Measurements from ENCODE around the gene GINS1. TPM values are rescaled to one million over a fixed set of nuclear protein-coding genes. Genes with fewer than 3 reads are reported as not detected.
"Not testable (repeated sequence)": the region's sequence is repeated elsewhere in the genome, so short reads cannot be mapped to it uniquely, and the experiment has no call there.

GINS1 gene
- total RNA-seq, 1 donor from 2014 or later: 0.94 TPM

DNA sequence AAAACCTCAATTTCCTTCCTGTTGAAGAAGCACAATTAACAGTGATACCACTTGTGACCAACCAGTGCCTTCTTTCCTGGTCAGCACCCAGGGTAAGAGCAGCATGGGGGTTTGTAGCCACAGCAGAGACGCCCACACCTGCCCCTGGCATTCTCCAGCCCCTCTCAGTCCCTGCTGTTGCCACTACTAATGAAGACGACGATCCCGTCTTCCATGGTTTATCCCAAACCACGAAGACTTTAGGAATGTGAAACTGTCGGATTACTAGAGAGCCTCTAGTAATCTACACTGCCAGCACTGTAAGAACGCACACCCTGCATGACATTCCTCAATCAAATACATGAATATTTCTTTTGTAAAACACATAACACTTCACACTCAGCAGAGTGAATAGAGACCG lies 60.0 kb downstream of the GINS1 start:
- no peak for DNase-seq
- intact Hi-C loops (cut with micrococcal nuclease): no loop called here
- no peak for ATAC-seq

DNA sequence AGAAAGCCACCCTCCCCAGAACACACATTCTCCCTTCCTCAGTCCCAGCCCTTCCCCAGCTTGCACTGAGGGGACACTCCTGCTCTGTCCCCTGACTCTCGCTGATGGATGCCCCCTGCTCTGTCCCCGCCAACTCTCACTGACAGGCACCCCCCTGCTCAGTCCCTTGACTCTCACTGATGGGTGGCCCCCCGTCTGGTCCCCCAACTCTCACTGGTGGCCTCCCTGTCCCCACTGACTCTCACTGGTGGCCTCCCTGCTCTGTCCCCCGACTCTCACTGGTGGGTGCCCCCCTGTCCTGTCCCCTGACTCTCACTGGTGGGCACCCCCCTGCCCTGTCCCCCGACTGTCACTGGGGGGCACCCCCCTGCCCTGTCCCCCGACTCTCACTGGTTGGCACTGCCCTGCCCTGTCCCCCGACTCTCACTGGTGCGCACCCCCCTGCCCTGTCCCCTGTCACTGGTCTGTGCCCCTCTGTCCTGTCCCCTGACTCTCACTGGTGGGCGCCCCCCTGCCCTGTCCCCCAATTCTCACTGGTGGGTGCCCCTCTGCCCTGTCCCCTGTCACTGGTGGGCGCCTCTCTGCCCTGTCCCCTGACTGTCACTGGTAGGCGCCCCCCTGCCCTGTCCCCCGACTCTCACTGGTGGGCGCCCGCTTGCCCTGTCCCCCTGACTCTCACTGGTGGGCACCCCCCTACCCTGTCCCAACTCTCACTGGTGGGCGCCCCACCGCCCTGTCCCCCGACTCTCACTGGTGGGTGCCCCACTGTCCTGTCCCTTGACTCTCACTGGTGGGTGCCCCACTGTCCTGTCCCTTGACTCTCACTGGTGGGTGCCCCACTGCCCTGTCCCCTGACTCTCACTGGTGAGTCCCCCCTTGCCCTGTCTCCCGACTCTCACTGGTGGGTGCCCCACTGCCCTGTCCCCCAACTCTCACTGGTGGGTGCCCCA lies 60.9 kb downstream of the GINS1 start:
- intact Hi-C loops (cut with micrococcal nuclease): no loop called here
- DNase-seq (no peak), ATAC-seq (no peak)

DNA sequence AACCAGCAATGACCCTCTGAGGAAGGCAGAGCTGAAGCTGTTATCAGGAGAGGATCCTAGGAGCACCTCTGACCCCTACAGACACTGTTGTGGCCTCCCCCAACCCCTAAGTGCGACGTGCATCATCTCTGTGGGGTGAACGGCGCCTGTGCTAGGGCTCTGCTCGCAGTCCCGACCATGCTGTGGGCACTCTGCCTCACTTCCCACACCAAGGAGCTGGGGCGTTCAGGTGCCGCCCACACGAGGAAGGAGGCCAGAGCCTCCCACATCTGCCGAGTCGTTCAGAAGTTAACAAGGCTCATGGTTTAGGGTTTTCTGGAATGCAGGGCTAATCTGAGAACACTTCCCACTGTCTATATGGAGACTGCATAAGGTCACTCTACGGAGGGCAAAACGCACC lies 62.1 kb downstream of the GINS1 start:
- intact Hi-C loops (cut with micrococcal nuclease): no loop called here
- DNase-seq (no peak), ATAC-seq (no peak)

DNA sequence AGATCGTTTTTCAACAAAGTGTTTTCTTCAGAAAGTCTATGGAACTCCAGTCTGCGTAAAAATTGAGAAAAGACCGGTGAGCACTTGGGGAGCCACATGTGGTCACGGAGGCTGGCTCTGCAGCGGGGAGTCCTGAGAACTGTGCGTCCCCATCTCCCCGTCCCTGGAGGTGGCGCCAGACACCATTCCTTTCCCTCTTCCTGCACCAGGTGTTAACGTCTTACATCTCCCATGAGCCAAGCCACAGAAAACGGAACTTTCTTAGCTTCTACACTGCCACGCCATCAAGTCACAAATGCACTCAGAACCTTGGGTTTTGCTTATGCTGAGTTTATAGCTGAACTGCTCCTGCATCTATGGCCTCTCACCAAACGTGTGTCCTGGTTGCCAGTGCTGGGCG lies 62.6 kb downstream of the GINS1 start:
- ATAC-seq: no peak
- intact Hi-C loops (cut with micrococcal nuclease): no loop called here
- no peak for DNase-seq

DNA sequence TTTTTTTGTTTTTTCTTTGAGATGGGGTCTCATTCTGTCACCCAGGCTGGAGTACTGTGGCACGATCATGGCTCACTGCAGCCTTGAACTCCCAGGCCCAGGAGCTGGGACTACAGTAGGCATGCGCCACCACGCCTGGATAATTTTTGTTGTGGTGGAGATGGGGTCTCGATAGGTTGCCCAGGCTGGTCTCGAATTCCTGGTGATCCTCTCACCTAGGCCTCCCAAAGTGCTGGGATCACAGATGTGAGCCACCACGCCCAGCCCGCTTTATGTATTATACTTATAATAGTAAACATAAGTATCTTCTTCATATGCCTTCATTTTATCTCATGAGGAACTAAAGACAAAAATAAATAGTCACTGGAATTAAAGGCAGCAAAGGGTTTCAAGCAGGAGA lies 63.5 kb downstream of the GINS1 start:
- intact Hi-C loops (cut with micrococcal nuclease): no loop called here
- DNase-seq (no peak), ATAC-seq (no peak)

DNA sequence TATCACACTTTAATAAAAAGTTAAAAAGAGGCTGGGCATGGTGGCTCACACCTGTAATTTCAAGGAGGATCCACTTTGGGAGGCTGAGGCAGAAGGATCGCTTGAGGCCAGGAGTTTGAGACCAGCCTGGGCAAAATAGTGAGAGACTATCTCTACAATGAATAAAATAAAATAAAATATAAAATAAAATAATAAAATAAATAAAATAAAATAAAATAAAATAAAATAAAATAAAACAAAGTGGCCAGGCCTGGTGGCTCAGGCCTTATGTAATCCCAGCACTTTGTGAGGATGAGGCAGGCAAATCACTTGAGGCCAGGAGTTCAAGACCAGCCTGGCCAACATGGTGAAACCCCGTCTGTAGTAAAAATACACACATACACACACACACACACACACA lies 65.8 kb downstream of the GINS1 start:
- ATAC-seq; intact Hi-C loops (cut with micrococcal nuclease); DNase-seq: not testable (repeated sequence)

DNA sequence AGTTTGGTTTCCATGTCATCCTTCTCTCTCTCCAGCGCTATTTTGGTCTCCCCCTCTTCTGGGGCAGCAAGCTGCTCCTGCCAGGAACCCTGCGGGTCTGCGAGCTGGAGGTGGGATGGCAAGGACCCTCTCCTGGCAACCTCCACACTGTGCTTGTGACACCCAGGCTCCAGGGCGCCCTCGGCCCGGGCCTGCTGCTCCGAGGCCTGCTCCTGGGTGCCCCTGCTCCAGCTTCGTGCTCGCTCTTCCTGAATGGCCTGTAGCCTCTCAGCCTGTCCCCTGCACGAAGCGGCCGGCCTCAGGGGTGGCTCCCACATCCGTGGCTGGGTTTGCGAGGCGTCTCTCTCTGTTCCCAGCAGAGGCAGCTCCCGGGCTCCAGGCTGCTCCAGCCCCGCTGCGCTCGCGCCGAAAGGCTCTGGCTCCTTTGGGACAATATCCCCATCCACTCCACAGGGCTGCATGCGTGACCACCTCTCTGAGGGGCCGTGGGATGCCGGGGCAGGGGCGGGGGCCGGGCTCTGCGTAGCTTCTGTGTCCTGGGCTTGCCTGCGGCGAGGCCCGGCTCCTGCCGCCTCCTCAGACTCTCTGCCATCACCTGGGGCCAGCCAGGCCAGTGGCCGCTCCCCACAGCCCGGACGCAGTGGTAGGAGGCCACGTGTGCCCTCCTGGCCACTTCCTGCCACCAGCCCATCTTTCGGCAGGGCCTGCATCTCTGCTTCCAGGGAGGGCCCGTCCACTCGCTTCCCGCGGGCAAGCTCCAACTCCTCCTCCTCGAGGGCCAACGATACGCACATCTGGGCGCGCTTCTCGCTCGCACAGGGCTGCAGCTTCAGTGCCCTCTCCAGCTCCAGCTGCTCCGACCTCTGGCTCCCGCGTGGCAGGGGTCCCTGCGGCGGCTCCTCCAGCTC lies 68.9 kb downstream of the GINS1 start:
- ATAC-seq: no peak
- intact Hi-C loops (cut with micrococcal nuclease): no loop called here
- DNase-seq: no peak

DNA sequence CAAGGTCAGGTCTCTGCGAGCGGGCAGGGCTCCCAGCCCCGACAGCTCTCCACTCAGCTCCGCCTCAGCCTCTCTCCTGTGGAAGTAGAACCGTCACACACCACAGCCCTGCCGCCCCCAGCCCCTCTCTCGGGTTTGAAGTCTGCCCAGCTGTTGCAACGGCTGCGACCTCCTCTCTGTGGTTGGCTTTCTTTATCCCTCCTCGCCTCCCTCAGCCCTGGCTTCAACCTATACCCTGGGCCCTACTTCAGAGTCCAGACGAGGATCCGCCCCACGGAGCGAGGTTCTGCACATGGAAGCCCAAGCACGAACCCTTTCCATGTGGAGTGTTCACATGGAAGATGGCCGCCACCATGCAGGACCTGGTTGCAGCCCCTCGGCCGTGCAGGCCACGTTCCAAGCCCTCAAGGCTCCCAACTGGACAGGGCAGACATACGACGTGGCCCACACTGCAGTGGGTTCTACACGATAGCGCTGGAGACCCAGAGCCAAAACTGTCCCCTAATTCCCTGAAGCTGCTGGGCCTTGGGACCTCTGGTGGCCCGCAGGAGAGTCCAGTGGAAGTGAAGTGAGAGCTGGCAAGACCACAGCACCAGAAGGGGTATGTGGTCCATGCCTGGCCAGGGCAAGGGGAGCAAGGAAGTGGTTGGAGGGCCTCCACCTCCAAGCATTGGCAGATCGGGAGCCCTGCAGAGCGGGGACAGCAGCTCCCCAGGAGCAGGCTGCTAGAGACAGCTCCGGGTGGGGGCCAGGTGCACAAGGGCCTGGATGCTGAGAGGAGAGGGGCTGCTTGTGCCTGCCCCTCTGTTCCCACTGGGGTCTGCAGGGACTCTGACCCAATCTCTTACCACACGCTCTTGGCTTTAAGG lies 69.8 kb downstream of the GINS1 start:
- intact Hi-C loops (cut with micrococcal nuclease): no loop called here
- DNase-seq: no peak
- ATAC-seq: no peak

DNA sequence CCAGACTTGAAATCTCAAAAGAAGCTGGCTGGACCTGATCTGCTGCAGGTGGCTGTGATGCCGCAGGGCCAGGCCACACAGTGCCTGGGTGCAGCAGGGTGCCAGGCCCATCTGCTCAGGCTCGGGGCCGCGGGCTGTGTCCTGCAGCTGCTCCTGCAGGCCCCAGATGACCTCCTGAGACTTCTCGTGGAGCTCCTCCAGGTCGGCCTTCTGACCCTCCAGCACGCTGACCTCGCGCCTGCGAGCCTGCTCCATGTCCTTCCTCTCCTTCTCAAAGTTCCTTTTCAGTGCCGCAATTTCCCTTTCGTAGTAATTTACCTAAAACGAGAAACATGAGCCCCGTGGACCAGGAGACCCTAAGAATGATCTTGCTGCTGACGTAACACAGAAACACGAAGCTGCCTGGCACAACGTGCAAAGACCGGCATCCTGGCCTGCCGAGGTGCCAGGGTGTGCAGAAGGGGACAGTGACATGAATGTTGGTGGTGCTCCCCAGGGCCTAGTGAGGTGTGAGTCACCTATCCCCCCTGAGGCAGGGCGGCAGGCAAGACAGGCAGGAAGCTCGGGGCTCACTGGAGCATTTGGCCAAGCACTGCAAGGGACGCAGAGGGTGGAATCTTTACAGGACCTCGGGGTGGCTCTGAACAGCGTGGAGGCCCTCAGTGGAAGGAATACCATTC lies 71.6 kb downstream of the GINS1 start:
- ATAC-seq: no peak
- DNase-seq: no peak
- intact Hi-C loops (cut with micrococcal nuclease): no loop called here

DNA sequence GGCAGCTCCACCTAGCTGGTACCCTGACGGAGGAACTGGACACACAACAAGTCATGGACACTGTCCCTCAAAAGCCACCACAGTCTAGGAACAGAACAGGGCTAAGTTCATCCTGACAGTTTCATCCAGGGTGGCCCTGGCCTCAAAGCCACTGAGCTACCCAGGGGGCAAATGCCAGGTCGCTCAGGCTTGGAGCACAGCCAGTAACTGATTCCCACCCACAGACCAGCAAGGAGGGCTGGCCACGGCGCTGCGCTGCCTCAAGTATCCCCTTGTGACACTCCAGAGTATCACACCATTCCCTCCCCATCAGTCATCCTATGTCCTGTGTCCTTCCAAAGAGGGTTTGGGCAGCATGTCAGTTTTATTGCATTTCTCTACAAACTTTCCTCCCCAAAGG lies 72.2 kb downstream of the GINS1 start:
- intact Hi-C loops (cut with micrococcal nuclease): no loop called here
- ATAC-seq: no peak
- no peak for DNase-seq

DNA sequence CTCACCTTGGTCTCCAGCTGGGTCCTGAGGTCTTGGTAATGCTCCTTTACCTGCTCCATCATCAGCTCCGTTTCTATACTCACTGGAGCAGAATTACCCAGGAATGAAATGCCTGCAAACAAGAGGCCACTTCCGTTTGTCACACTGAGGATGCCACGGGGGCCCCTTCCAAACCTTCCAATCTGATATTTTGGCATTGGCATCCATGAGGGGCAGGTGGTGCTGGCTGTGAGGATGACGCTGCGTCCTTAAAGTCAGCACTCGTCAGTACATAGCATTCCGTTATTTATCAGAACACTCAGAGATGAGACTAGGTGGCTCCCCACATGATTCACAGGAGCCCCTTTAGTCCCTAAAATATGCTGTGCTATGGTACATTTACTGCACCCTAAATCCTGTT lies 72.7 kb downstream of the GINS1 start:
- DNase-seq: no peak
- no peak for ATAC-seq
- intact Hi-C loops (cut with micrococcal nuclease): no loop called here

DNA sequence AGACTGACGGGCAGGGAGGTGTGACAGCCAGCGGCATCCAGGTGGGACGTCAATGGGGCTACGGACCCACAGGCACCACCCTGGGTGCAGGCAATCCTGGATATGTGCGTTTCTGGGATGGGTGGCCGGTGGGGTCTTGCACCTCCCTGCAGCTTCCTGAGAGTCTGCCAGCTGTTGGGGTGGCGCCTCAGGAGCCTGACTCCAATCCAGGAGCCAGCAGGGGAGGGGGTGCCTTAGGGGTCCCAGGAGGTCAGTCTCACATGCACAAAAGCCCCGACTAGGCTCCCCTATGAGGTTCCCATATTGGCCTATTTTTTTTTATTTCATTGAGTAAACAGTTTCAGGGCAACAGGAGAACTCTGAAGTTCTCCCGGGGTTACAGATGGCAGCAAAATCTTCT lies 73.3 kb downstream of the GINS1 start:
- intact Hi-C loops (cut with micrococcal nuclease): no loop called here
- no peak for DNase-seq

DNA sequence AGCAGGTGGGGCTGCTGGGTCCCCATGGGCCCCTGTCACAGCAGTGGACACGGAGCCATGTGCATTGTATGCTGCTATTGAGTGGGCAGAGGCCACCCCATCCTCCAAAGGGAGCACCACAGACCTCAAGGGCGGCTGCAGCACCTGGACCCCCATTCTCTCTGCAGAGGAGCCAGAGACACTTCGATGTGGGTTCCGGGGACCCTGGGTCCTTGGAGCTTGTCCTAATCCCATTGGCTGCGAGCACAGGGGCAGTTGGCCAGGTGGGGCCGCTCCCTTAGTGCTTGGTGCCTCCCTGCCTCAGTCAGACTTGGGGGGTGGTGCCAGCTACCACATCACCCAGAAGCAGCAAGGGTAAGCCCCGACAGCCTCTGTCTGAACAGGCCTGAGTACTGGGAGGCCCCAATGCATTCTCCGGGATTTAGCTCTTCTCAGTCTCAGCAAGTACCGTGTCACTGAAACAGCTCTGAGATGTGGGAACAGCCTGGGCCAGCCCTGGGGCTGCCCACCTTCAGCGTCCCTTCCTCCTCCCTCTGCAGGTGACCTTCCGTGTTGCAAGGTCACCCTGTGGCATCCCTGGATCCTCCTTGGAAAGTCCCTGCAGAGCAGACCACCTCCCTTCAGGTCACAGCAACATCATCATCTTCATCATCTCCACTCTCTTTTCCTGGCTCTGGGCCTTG lies 73.9 kb downstream of the GINS1 start:
- ATAC-seq: no peak
- intact Hi-C loops (cut with micrococcal nuclease): no loop called here
- DNase-seq: no peak

More for the DNA sequence above, 73.3 kb downstream of the GINS1 start:
- ATAC-seq: no peak

DNA sequence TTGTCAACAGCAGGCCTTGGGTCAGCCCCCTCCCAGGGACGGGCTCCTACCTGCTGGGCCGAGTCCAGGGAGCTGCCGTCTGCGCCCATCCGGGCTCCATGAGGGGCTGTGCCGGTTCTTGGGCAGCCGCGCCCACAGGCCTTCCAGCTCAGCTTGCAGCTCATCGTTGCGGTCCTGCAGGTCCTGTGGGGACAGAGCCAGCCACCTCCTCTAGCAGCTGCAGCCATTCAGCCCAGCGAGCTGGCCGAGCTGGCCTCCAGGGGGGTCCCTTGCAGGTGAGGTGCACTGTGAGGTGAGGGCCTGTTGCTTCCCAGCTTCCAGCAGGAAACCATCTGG lies 74.4 kb downstream of the GINS1 start:
- ATAC-seq (no peak), DNase-seq (no peak)
- intact Hi-C loops (cut with micrococcal nuclease): no loop called here

DNA sequence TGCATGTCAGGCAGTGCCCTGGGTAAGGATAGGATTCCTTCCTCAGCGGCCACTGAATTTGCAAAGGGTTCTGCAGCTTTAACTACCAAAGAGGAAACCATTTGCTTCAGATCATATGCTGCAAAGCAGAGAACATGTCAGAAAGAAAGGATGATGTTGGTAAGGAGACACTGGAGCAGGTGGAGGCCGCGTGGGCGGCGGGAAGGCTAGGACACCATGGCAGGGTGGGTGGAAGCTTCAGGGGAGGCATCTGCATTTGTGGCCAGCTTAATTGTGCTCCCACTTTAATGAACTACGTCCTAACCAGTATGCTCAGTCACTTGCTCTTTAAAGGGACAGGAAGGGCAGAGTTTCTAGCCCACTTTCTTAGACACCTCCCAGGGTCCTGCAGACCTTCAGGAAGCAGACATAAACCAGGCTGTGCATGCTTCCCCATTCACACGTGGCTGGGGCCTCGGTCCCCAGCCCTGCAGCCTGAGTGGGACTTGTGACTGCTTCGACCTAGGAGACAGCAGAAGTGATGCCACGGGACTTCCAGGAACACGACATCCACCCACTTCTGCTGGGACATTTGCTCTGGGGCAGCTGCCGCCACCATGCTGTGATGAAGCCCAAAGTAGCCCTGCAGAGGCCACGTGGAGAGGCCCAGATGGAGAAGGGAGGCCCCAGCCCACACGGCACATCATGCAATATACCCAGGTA lies 76.1 kb downstream of the GINS1 start:
- intact Hi-C loops (cut with micrococcal nuclease): no loop called here
- no peak for ATAC-seq
- no peak for DNase-seq

DNA sequence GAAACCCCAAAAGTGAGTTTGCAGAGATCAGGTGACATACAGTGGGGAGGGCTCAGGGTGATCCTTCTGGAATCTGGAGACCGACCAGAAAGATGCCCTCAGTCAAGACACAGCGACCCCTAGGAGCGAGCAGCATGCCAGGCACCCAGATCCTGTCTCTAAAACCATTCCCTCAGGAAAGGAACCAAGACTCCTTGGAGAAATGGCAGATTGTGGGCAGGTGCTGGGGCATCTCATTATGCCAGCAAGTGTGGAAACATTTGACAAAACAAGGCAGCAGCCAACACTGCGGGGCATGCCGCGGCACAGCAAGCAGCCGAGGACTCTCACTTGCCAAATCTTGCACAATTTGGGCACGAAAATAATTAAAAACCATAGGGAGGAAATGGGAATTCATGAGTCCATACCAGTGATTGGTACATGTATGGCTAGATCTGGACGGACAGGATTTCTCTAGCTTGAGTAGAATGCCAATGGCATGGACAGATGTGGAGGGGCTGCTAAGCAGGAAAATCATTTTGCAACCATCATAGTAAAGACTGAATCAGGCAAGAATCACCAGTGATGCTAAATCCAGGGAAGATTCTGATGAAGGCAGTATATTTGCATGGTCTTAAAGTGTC lies 76.9 kb downstream of the GINS1 start:
- no peak for DNase-seq
- ATAC-seq: no peak
- intact Hi-C loops (cut with micrococcal nuclease): no loop called here

DNA sequence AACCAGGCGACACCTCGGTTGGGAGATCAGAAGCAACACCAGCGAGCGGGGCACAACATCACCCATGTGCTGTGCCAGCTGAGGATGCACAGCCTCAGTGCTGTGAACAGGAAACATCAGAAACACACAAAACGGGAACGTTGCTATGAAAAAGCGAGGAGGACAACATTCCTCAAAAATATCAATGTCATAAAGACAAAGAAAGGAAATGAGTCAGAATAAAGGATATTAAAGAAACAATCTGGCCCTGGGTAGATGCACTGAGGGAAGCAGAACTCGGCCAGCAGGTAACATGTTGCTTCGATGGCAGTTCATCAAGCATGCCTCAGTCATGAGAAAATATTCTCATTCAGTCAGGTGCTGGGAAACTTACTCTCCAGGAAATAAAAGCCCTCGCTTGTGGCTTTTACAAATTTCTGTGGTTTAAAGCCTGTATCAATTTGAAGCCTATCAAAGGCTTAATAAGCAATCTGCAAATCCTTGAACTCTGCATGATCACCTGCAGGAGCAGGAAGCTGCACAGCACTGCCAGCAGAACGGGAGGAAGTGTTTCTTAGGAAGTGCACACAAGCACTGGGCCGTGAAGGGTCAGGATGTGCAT lies 77.5 kb downstream of the GINS1 start:
- intact Hi-C loops (cut with micrococcal nuclease): no loop called here
- ATAC-seq (no peak), DNase-seq (no peak)
